Activated CD4-positive, alpha-beta T cell treated with anti-CD3 and anti-CD28 coated beads, Interleukin-2, amount 10 ng/mL, durations not matched to agents 24 days and 14 days (primary cell): Measurements from ENCODE around the gene NBDY. TPM values are rescaled to one million over a fixed set of nuclear protein-coding genes. Genes with fewer than 3 reads are reported as not detected.
"Not testable (repeated sequence)": the region's sequence is repeated elsewhere in the genome, so short reads cannot be mapped to it uniquely, and the experiment has no call there.

Experiments
- DNase-seq: peaks from one replicate; pipeline ENCODE4 v3.0.0; 2022
- H3K27ac Mint-ChIP-seq: one replicate; pipeline ENCODE4 v1.8.0; 2022; ENCODE audit warnings: mild to moderate bottlenecking, mixed read lengths
- H3K27me3 Mint-ChIP-seq: one replicate; pipeline ENCODE4 v1.8.0; 2022; ENCODE audit warnings: mixed read lengths
- H3K36me3 Mint-ChIP-seq: one replicate; pipeline ENCODE4 v1.8.0; 2022; ENCODE audit warnings: low read depth, mild to moderate bottlenecking, mixed read lengths
- H3K4me1 Mint-ChIP-seq: one replicate; pipeline ENCODE4 v1.8.0; 2021; ENCODE audit warnings: mixed read lengths
- H3K4me3 Mint-ChIP-seq: one replicate; pipeline ENCODE4 v1.8.0; 2022; ENCODE audit warnings: mild to moderate bottlenecking, moderate library complexity, mixed read lengths
- H3K9me3 Mint-ChIP-seq: one replicate; pipeline ENCODE4 v1.8.0; 2021; ENCODE audit warnings: mixed read lengths
- intact Hi-C: fragments of 100-400 bp; cut with micrococcal nuclease; formaldehyde crosslinking; loops from one replicate; pipeline ENCODE4 v1.15.1; 2023
- total RNA-seq: library from RNA; stranded (reverse); gene quantifications from 2 replicates; pipeline ENCODE4 v1.2.3, GENCODE V29; 2022

NBDY gene
- total RNA-seq, 1 donor from 2014 or later, result 29.8 TPM

- H3K4me3 Mint-ChIP-seq, result not testable (repeated sequence)
- intact Hi-C loops, result loop anchor here (10.0 kb wide), 2 partner anchors 357 to 1147 kb away; partner anchors contain the start of genes SPIN2B and ZXDA
- H3K4me1 Mint-ChIP-seq, result peaks cover 30% of the 10 kb centered on the region
Measured at GRCh38 chrX:56767348-56768119, 38.5 kb downstream of the NBDY start.

DNA sequence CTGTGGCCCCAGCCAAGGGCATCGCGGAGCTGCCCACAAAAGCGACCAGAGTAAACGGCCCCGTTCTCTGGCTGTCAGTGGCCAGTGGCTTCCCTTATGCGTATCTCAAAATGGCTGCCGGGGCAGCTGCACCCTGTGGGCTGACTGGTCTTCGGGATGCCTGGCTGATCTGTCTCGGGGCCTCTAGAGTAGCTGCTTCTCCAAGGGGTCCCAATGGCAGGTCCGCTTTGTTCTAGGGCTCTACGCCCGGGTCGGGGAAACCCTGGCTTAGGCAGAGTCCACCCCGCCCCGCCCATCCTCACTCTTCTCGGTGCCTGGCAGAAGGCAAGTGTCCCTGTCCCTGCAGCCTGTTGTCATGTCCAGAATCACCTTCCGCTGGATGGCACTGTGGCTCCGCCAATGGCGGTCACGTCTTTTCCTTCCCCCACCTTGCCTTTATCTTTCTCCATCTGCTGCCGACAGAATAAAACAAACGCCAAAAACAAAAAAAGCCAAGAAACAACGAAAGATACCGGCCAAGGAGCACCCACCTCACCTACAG lies 39.1 kb downstream of the NBDY start:
- intact Hi-C loops, result loop anchor here (10.0 kb wide), 2 partner anchors 357 to 1147 kb away; partner anchors contain the start of genes SPIN2B and ZXDA
- H3K4me1 Mint-ChIP-seq, result peaks cover 24% of the 10 kb centered on the region
- not testable (repeated sequence) for H3K27me3 Mint-ChIP-seq, H3K36me3 Mint-ChIP-seq, DNase-seq, H3K9me3 Mint-ChIP-seq, H3K27ac Mint-ChIP-seq, H3K4me3 Mint-ChIP-seq

More at GRCh38 chrX:56767348-56768119, 38.5 kb downstream of the NBDY start:
- not testable (repeated sequence) for H3K36me3 Mint-ChIP-seq, H3K27ac Mint-ChIP-seq, H3K9me3 Mint-ChIP-seq, H3K27me3 Mint-ChIP-seq, DNase-seq

GRCh38 chrX:56772675-56773521 lies 43.9 kb downstream of the NBDY start:
- H3K27ac Mint-ChIP-seq, H3K4me3 Mint-ChIP-seq, intact Hi-C loops, H3K36me3 Mint-ChIP-seq, H3K27me3 Mint-ChIP-seq, H3K4me1 Mint-ChIP-seq, H3K9me3 Mint-ChIP-seq, DNase-seq: not testable (repeated sequence)

- H3K4me3 Mint-ChIP-seq, H3K4me1 Mint-ChIP-seq, DNase-seq, H3K36me3 Mint-ChIP-seq, H3K9me3 Mint-ChIP-seq, H3K27me3 Mint-ChIP-seq, H3K27ac Mint-ChIP-seq, intact Hi-C loops: not testable (repeated sequence)
Measured at GRCh38 chrX:56773522-56774060, 44.5 kb downstream of the NBDY start.

DNA sequence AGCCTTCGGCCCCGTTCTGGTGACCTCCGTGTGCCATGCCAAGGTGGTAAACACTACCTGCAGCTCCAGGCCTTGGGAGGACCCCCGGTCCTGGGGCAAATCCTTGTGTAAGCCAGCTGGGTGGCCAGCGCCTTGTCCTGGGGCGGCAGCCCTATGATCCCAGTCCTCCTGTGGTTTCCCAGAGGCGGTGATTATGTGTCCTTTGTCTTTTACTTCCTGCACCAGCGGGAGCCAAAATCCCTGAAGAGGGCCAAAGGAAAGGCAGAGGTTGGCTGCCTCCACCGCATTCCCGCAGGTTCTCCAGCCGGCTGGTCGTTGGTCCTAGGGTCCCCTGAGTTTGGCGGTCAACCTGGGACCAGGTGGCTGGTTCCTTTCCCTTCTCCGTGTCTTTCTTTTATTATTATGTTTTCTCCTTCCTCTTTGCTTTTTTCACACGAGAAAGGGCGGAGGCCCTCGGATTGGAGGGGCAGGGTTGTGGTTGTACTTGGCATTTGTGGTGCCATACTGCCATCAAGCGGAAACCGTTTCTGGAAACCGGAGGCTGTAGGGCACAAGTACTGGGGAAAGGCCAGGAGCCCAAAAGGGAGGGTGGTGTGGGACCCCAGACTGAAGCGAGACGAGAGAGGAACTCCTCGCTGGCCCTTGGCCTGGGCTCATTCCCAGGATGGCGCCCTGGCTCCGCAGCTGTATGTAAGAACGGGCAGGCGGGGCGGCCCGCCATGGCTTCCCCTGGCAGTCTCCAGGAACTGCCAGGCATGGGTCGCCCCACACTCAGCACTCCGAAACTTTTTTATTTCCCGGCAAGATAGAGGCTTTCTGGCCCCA lies 49.3 kb downstream of the NBDY start:
- H3K9me3 Mint-ChIP-seq, DNase-seq, H3K27me3 Mint-ChIP-seq, H3K4me3 Mint-ChIP-seq, H3K27ac Mint-ChIP-seq, H3K36me3 Mint-ChIP-seq, intact Hi-C loops: not testable (repeated sequence)
- peaks cover 19% of the 10 kb centered on the region for H3K4me1 Mint-ChIP-seq

GRCh38 chrX:56778924-56779468 lies 50.0 kb downstream of the NBDY start:
- H3K4me1 Mint-ChIP-seq, result peaks cover 19% of the 10 kb centered on the region
- DNase-seq, H3K27me3 Mint-ChIP-seq, H3K9me3 Mint-ChIP-seq, intact Hi-C loops, H3K4me3 Mint-ChIP-seq, H3K27ac Mint-ChIP-seq, H3K36me3 Mint-ChIP-seq: not testable (repeated sequence)

DNA sequence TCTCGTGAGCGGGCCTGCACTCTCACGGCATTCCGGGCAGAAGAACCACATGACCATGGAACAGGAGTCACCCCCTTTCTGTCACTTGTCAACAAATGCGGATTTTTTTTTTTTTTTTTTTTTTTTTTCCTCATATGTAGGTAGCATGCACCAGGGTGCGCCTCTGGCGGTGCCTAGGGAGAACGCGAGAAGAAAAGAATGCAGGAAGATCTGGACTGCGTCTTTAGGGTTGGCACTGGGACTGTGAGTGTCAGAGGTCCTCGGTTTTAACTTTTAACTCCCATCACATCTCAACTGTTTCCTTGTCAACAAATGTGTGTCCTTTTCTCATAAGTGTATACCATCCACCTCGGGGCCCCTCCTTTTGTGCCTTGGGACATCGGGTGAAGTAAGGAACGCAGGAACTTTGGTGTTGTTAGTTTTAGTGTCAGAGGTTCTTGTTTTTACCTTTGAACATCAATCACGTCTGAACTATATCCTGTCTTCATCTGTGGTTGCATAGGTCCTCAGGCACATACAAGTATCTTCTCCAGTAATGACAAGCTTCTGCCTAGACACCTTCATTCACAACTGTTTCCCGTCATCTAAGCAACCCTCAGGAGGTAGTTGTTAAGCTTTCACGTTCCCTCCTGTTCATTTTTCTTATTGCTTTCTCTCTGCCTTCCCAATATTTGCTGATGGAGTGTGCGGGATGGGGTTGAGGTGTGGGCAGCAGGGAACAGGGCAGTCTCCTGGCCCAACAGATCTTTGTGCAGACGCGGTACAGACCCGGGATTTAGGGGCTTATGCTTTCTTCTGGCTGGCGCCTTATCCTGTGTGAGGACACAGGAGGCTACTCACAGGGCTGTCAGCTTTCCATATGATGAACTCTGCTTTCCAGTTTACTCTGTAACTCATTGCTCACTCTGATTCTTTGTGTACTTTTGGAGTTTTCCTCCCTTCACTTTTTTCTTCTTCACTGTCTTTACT lies 51.9 kb downstream of the NBDY start:
- peaks cover 19% of the 10 kb centered on the region for H3K4me1 Mint-ChIP-seq
- H3K27me3 Mint-ChIP-seq, H3K9me3 Mint-ChIP-seq, intact Hi-C loops, H3K36me3 Mint-ChIP-seq, DNase-seq, H3K4me3 Mint-ChIP-seq: not testable (repeated sequence)
- peak overlapping the region; percentile 48 for H3K27ac Mint-ChIP-seq

- H3K27me3 Mint-ChIP-seq, result no peaks in the 10 kb centered on the region
Measured at GRCh38 chrX:56782352-56782751, 53.3 kb downstream of the NBDY start.

GRCh38 chrX:56782791-56783449 lies 53.9 kb downstream of the NBDY start:
- Mint-ChIP-seq H3K4me1 (peaks cover 28% of the 10 kb centered on the region), H3K27me3 (no peaks in the 10 kb centered on the region), H3K27ac (peak overlapping the region; percentile 75), H3K36me3 (peaks cover 4% of the 10 kb centered on the region), H3K9me3 (no peaks in the 10 kb centered on the region), H3K4me3 (no peak overlapping the region)
- intact Hi-C loops, result no loop called here
- no peak for DNase-seq

More at GRCh38 chrX:56782352-56782751, 53.3 kb downstream of the NBDY start:
- no peaks in the 10 kb centered on the region for H3K9me3 Mint-ChIP-seq
- peaks cover 4% of the 10 kb centered on the region for H3K36me3 Mint-ChIP-seq
- H3K4me3 Mint-ChIP-seq, result peak overlapping the region; percentile 47
- intact Hi-C loops, result no loop called here
- H3K4me1 Mint-ChIP-seq, result peaks cover 28% of the 10 kb centered on the region
- no peak for DNase-seq
- peak overlapping the region; percentile 81 for H3K27ac Mint-ChIP-seq

DNA sequence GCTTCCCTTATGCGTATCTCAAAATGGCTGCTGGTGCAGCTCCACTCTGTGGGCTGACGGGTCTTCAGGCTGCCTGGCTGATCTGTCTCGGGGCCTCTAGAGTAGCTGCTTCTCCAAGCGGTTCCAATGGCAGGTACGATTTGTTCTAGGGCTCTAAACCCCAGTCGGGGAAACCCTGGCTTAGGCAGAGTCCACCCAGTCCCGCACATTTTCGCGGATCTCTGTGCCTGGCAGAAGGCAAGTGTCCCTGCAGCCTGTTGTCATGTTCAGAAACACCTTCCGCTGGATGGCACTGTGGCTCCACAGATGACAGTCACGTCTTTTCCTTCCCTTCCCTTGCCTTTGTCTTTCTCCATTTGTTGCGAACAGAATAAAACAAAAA lies 54.4 kb downstream of the NBDY start:
- intact Hi-C loops, result no loop called here
- Mint-ChIP-seq H3K36me3 (peaks cover 4% of the 10 kb centered on the region), H3K27me3 (no peaks in the 10 kb centered on the region), H3K27ac (no peak overlapping the region), H3K4me3 (no peak overlapping the region), H3K9me3 (no peaks in the 10 kb centered on the region), H3K4me1 (peaks cover 28% of the 10 kb centered on the region)
- DNase-seq, result no peak

DNA sequence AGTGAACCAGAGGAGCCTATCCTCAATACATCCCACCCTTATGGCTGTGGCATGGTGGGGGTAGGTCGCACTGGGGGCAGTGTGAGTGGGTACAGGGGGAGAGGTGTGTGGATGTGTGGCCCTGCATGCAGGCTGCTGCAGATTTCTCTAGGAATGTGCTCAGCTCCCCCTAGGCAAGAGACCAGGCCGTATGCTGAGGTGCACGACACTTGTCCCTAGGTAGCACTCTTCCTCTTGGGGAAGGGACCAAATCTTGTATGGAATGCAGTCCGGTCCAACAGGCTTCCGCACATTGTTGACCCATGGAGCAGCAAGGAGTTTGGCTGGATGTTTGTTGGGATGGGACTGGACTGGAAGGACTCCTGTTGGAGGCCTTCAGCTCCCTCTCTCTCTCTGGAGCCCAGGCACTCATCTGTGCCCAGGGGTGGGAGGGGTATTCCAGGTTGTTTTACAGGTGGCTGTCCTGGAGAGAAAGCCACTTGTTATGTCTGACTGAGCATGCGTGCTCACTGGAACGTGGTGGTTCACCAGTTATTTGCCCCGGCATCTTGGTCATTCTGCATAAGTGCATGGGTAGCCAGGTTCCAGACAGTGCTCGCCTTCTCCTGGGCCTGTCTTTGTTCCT lies 55.1 kb downstream of the NBDY start:
- no peak for DNase-seq
- intact Hi-C loops, result no loop called here
- H3K4me1 Mint-ChIP-seq, result peaks cover 31% of the 10 kb centered on the region

More for the DNA sequence above, 55.1 kb downstream of the NBDY start:
- Mint-ChIP-seq H3K4me3 (no peak overlapping the region), H3K36me3 (peaks cover 4% of the 10 kb centered on the region), H3K27ac (no peak overlapping the region), H3K9me3 (no peaks in the 10 kb centered on the region), H3K27me3 (no peaks in the 10 kb centered on the region)
